ENCODE data around the gene KCNMA1. TPM values are rescaled to one million over a fixed set of nuclear protein-coding genes. Genes with fewer than 3 reads are reported as not detected.

KCNMA1 gene
- total and polyA plus RNA-seq, 3 donors from 2014 or later = 13.6 to 36.1 (median 24.7) TPM

- intact Hi-C loops (cut with DNase I; ENCODE audit: low total_unique reads) = no loop called here
- H3K4me1 ChIP-seq = no peaks in the 10 kb centered on the region
- H3K27me3 ChIP-seq = no peaks in the 10 kb centered on the region
- H3K36me3 ChIP-seq (ENCODE audit: low read depth, missing control alignments) = no peaks in the 10 kb centered on the region
- DNase-seq = no peak
- H3K9me3 ChIP-seq = no peaks in the 10 kb centered on the region
- WGBS, 2 donors = 83 to 92% methylated on average over 4 of the region's 4 CpGs
- TF ChIP-seq POLR2A (IDR thresholded peaks at IDR 0.05) = no peak
- TF ChIP-seq, protein P1, sequence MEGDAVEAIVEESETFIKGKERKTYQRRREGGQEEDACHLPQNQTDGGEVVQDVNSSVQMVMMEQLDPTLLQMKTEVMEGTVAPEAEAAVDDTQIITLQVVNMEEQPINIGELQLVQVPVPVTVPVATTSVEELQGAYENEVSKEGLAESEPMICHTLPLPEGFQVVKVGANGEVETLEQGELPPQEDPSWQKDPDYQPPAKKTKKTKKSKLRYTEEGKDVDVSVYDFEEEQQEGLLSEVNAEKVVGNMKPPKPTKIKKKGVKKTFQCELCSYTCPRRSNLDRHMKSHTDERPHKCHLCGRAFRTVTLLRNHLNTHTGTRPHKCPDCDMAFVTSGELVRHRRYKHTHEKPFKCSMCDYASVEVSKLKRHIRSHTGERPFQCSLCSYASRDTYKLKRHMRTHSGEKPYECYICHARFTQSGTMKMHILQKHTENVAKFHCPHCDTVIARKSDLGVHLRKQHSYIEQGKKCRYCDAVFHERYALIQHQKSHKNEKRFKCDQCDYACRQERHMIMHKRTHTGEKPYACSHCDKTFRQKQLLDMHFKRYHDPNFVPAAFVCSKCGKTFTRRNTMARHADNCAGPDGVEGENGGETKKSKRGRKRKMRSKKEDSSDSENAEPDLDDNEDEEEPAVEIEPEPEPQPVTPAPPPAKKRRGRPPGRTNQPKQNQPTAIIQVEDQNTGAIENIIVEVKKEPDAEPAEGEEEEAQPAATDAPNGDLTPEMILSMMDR (IDR thresholded peaks at IDR 0.05) = no peak
- no peak overlapping the region for H3K4me3 ChIP-seq
- H3K27ac ChIP-seq = no peak overlapping the region
Observed at GRCh38 chr10:77555591-77556212, 81.9 kb downstream of the KCNMA1 start.

GRCh38 chr10:77554996-77555397 is 82.6 kb downstream of the KCNMA1 start:
- intact Hi-C loops (cut with DNase I; ENCODE audit: low total_unique reads) = no loop called here
- WGBS, 2 donors = 74 to 86% methylated on average over 7 of the region's 7 CpGs
- H3K27ac ChIP-seq = no peak overlapping the region
- TF ChIP-seq, protein P1 (IDR thresholded peaks at IDR 0.05) = no peak
- no peak for TF ChIP-seq POLR2A (IDR thresholded peaks at IDR 0.05)
- H3K4me1 ChIP-seq = no peaks in the 10 kb centered on the region
- H3K27me3 ChIP-seq = no peaks in the 10 kb centered on the region
- DNase-seq = peak; percentile 16
- no peaks in the 10 kb centered on the region for H3K36me3 ChIP-seq (ENCODE audit: low read depth, missing control alignments)
- no peaks in the 10 kb centered on the region for H3K9me3 ChIP-seq
- no peak overlapping the region for H3K4me3 ChIP-seq

DNA sequence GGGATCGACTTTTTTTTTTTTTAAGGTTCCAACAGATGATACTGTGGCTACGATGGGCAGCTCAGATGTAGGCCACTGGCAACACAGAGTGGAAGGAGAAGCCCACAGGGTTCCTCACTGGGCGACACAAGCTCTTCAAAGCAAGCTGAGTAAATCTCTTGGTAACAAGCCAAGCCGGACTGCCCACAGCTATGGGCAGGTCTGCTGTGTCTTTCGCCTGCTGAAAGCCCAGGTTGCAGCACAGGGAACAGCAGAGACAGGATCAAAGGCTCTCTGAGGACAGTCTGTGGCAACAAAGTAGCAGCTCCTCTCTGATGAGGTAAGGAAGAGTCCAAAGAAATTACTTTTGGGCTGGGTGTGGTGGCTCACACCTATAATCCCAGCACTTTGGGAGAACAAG is 83.6 kb downstream of the KCNMA1 start:
- WGBS, 2 donors = 78 to 91% methylated on average over 5 of the region's 5 CpGs
- no peak for DNase-seq
- H3K4me3 ChIP-seq = no peak overlapping the region
- TF ChIP-seq, protein P1 (IDR thresholded peaks at IDR 0.05) = no peak
- no peak for TF ChIP-seq POLR2A (IDR thresholded peaks at IDR 0.05)
- H3K27ac ChIP-seq = peak overlapping the region in 1 of 2 donors; percentile 53
- no peaks in the 10 kb centered on the region for H3K9me3 ChIP-seq
- H3K36me3 ChIP-seq (ENCODE audit: low read depth, missing control alignments) = no peaks in the 10 kb centered on the region
- no peaks in the 10 kb centered on the region for H3K27me3 ChIP-seq
- intact Hi-C loops (cut with DNase I; ENCODE audit: low total_unique reads) = no loop called here
- H3K4me1 ChIP-seq = no peaks in the 10 kb centered on the region

GRCh38 chr10:77553311-77553710 is 84.3 kb downstream of the KCNMA1 start:
- Histone ChIP-seq H3K4me1 (no peaks in the 10 kb centered on the region), H3K4me3 (no peak overlapping the region), H3K27ac (no peak overlapping the region), H3K36me3 (ENCODE audit: low read depth, missing control alignments) (no peaks in the 10 kb centered on the region), H3K9me3 (no peaks in the 10 kb centered on the region), H3K27me3 (no peaks in the 10 kb centered on the region)
- 94 to 100% methylated on average over 2 to 3 of the region's 3 CpGs for WGBS, 2 donors
- no peak for DNase-seq
- intact Hi-C loops (cut with DNase I; ENCODE audit: low total_unique reads) = no loop called here
- TF ChIP-seq, protein P1 (IDR thresholded peaks at IDR 0.05) = no peak
- no peak for TF ChIP-seq POLR2A (IDR thresholded peaks at IDR 0.05)

DNA sequence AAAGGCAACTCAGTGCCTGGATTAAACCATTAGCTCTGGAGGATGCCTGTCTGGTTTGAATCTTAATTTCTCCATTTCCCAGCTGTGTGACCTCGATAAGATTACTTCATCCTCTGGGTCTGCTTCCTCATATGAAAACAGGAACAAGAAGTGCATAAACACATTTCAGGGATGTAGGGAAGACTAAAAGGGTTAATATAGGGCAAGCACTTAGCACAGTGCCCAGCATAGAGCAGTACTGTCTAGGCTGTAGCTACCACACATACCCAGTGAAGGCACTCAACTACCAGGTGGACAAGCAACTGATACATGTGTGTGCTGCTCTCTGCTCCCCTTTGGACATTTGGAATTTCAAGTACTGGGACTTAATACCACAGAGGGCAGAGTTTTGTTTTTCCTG is 85.4 kb downstream of the KCNMA1 start:
- Histone ChIP-seq H3K36me3 (ENCODE audit: low read depth, missing control alignments) (no peaks in the 10 kb centered on the region), H3K4me3 (no peak overlapping the region), H3K27ac (no peak overlapping the region), H3K9me3 (no peaks in the 10 kb centered on the region), H3K4me1 (no peaks in the 10 kb centered on the region), H3K27me3 (no peaks in the 10 kb centered on the region)
- WGBS, 2 donors = 79 to 81% methylated on average over 1 of the region's 1 CpG
- DNase-seq = no peak
- no peak for TF ChIP-seq POLR2A (IDR thresholded peaks at IDR 0.05)
- TF ChIP-seq, protein P1 (IDR thresholded peaks at IDR 0.05) = no peak
- intact Hi-C loops (cut with DNase I; ENCODE audit: low total_unique reads) = no loop called here
